Measurements from ENCODE around the gene LMAN1. TPM values are rescaled to one million over a fixed set of nuclear protein-coding genes. Genes with fewer than 3 reads are reported as not detected.

The LMAN1 gene
- total RNA-seq, 3 donors from 2014 or later, result 42.7 to 54.1 (median 48.5) TPM

DNA sequence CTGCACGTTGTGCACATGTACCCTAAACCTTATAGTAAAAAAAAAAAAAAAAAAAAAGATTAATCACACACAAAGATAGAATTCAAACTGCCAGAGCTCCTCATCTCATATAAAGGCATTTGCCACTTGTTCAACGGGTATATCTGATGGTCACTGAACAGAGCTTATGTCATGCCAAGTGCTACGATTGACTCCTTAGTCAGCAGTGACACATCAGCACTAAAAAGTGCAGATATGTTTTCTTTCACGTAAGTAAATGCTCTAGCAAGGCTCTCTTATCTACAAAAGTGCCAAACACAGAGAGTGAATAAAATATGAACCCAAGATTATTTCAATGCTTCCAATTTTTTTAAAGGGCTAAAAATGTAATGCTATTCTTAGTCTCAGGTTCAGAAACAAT lies 1.1 kb downstream of the LMAN1 start:
- no peak overlapping the region for H3K4me3 ChIP-seq
- ATAC-seq (peak; percentile 34), DNase-seq (peak in 1 of 3 donors; percentile 8)
- no peaks in the 10 kb centered on the region for H3K9me3 ChIP-seq
- intact Hi-C loops (cut with DNase I, micrococcal nuclease), result no loop called here
- no peaks in the 10 kb centered on the region for H3K36me3 ChIP-seq (ENCODE audit: low read depth)
- H3K4me1 ChIP-seq (ENCODE audit: low read depth), result no peaks in the 10 kb centered on the region
- TF ChIP-seq, protein P1, sequence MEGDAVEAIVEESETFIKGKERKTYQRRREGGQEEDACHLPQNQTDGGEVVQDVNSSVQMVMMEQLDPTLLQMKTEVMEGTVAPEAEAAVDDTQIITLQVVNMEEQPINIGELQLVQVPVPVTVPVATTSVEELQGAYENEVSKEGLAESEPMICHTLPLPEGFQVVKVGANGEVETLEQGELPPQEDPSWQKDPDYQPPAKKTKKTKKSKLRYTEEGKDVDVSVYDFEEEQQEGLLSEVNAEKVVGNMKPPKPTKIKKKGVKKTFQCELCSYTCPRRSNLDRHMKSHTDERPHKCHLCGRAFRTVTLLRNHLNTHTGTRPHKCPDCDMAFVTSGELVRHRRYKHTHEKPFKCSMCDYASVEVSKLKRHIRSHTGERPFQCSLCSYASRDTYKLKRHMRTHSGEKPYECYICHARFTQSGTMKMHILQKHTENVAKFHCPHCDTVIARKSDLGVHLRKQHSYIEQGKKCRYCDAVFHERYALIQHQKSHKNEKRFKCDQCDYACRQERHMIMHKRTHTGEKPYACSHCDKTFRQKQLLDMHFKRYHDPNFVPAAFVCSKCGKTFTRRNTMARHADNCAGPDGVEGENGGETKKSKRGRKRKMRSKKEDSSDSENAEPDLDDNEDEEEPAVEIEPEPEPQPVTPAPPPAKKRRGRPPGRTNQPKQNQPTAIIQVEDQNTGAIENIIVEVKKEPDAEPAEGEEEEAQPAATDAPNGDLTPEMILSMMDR (IDR thresholded peaks at IDR 0.05), result no peak

DNA sequence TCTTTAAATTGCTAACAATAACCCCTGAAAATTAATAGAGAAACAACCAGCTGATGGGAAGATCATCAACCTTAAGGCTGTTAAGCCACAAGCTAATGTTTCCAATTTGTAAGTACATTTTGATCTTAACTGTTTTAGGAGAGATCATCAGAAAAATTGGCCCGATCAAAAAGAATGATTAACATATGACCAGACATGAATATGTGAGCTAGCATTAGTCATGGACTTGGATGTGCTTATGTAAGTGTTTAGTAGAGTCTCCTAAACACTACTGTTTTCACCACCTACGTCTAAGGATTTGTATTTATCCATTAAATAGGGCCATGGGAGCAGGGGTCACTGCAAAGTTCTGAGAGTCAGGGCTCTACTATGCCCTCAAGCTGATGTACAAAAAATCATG lies 4.3 kb downstream of the LMAN1 start:
- ATAC-seq (no peak), DNase-seq (no peak)
- Histone ChIP-seq H3K4me1 (ENCODE audit: low read depth) (no peaks in the 10 kb centered on the region), H3K36me3 (ENCODE audit: low read depth) (peaks cover 4% of the 10 kb centered on the region), H3K9me3 (no peaks in the 10 kb centered on the region), H3K4me3 (no peak overlapping the region)
- intact Hi-C loops (cut with DNase I, micrococcal nuclease), result no loop called here
- TF ChIP-seq, protein P1 (IDR thresholded peaks at IDR 0.05), result no peak

DNA sequence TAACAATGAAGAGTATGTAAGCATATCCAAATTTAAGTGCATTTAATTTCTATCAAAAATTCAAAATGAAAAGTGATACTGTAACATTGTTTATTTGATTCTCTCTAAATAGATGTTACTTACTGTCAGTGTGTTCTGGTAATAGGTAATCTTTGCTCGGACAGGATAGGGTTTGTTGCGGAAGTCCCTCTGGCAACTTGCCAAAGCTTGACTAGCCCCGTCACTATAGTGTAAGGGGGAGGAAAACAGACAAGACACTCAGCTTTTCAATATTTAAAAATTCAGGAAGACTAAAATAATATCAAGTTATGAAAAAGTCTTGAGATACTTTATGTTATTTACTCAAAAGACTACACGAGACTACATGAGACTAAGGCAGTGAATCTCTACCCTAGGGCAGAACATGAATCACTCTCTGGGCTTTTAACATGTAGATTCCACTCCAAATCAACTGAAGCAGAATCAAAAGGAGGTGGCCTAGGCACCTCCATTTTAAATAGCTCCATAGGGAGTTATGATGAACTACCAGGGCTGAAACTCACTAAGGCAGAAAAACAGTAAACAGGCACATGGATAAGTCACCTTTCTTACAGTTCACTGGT lies 5.9 kb downstream of the LMAN1 start:
- ATAC-seq (no peak), DNase-seq (no peak)
- TF ChIP-seq, protein P1 (IDR thresholded peaks at IDR 0.05), result no peak
- H3K36me3 ChIP-seq (ENCODE audit: low read depth), result peaks cover 4% of the 10 kb centered on the region
- intact Hi-C loops (cut with DNase I, micrococcal nuclease), result no loop called here
- H3K4me1 ChIP-seq (ENCODE audit: low read depth), result no peaks in the 10 kb centered on the region
- no peak overlapping the region for H3K4me3 ChIP-seq
- H3K9me3 ChIP-seq, result no peaks in the 10 kb centered on the region

DNA sequence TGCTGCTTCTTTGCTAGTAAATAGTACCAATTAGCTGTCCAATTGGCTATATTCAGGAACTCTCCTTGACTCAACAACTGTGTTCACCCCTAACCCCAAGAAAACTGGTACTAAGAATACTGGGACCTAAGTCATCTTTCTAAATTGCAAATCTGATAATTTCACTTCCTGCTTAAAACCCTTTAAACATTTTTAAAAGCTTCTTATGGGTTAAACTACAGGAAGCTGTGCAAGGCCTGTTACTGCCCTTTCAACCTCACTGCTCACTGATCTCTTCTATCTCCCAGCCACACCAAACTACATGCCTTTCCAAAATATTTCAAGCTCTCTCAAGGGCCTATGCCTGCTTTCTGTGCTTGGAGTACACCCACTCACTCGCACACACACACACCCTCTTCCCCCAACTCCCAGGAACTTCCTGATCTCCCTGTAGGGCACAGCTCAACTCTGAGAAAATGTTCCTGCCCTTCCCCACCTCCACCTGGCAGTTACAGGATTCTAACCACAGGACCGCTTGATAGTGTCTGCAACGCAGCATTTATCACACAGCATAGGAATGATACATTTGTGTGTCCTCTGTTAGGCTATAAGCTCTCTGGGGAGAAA lies 6.7 kb downstream of the LMAN1 start:
- no peak for ATAC-seq
- H3K9me3 ChIP-seq, result no peaks in the 10 kb centered on the region
- no peaks in the 10 kb centered on the region for H3K4me1 ChIP-seq (ENCODE audit: low read depth)
- no peak overlapping the region for H3K4me3 ChIP-seq
- TF ChIP-seq, protein P1 (IDR thresholded peaks at IDR 0.05), result no peak
- intact Hi-C loops (cut with DNase I, micrococcal nuclease), result no loop called here
- no peak for DNase-seq
- H3K36me3 ChIP-seq (ENCODE audit: low read depth), result peaks cover 4% of the 10 kb centered on the region

DNA sequence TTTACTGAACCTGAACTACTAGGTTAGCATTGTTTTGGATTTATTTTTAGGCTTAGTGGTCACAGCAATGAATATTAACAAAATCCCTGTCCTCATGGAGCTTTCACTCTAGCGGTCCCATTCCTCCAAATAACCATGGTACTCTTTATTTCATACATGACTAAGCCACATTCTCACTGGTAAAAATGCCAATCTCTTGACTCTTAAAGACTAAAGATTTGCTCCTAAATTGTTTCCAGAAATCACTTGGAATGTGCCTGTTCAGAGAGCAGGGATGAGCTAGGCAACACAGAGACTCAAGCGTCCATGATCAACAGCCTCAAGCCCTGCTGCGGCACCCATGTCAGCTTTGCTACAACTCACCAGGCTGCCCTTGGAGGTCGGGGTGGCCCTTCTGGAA lies 13.5 kb downstream of the LMAN1 start:
- Histone ChIP-seq H3K4me1 (ENCODE audit: low read depth) (no peaks in the 10 kb centered on the region), H3K9me3 (peaks cover 5% of the 10 kb centered on the region), H3K4me3 (no peak overlapping the region), H3K36me3 (ENCODE audit: low read depth) (peaks cover 5% of the 10 kb centered on the region)
- ATAC-seq, result no peak
- intact Hi-C loops (cut with DNase I, micrococcal nuclease), result no loop called here
- TF ChIP-seq, protein P1 (IDR thresholded peaks at IDR 0.05), result no peak
- no peak for DNase-seq
